WTC11 (cell line): ENCODE results near the gene CNOT3. TPM values are rescaled to one million over a fixed set of nuclear protein-coding genes. Genes with fewer than 3 reads are reported as not detected.
"Not testable (repeated sequence)": the region's sequence is repeated elsewhere in the genome, so short reads cannot be mapped to it uniquely, and the experiment has no call there.

Experiments
- ATAC-seq: fragments of 200-7000 bp; cut with Tn5 transposase; 2 replicates; pipeline ENCODE4 v1.10.0; 2021; ENCODE audit warnings: mild to moderate bottlenecking, moderate library complexity
- CTCF ChIA-PET: fragments of 300-600 bp; sonication (Branson Sonifier 250); formaldehyde crosslinking; loops from one replicate; lab custom pipeline; 2021; ENCODE audit warnings: antibody characterized with exemption; lab: Charles Lee
- POLR2A ChIA-PET: fragments of 350-600 bp; sonication (Branson Sonifier 250); formaldehyde crosslinking; loops from one replicate; lab custom pipeline; 2021; ENCODE audit warnings: antibody characterized with exemption; lab: Charles Lee
- DNase-seq: peaks from one replicate; pipeline ENCODE4 v3.0.0; 2021; ENCODE audit warnings: low spot score
- H3K27ac Mint-ChIP-seq: 2 replicates; pipeline ENCODE4 v1.8.0; 2021; ENCODE audit warnings: mixed read lengths
- H3K27me3 Mint-ChIP-seq: 2 replicates; pipeline ENCODE4 v1.8.0; 2021; ENCODE audit warnings: low read depth, mild to moderate bottlenecking, moderate library complexity, mixed read lengths
- H3K36me3 Mint-ChIP-seq: 2 replicates; pipeline ENCODE4 v1.8.0; 2021; ENCODE audit warnings: mixed read lengths
- H3K4me1 Mint-ChIP-seq: 2 replicates; pipeline ENCODE4 v1.8.0; 2022; ENCODE audit warnings: mixed read lengths
- H3K4me3 Mint-ChIP-seq: 2 replicates; pipeline ENCODE4 v1.8.0; 2021; ENCODE audit warnings: mild to moderate bottlenecking, moderate library complexity, mixed read lengths
- H3K9me3 Mint-ChIP-seq: 2 replicates; pipeline ENCODE4 v1.8.0; 2021; ENCODE audit warnings: mixed read lengths
- ATF3 ChIP-seq: sonication (generic); formaldehyde crosslinking; conservative IDR thresholded peaks from 2 replicates; pipeline ENCODE4 v1.8.1; 2022; ENCODE audit warnings: mild to moderate bottlenecking, missing genetic modification reagents
- EMX1 ChIP-seq: fragments of 250-450 bp; sonication (Bioruptor Pico); IDR thresholded peaks from 2 replicates; pipeline ENCODE4 v1.8.0; 2021; ENCODE audit warnings: mild to moderate bottlenecking
- ESRRA ChIP-seq: sonication (generic); formaldehyde crosslinking; IDR thresholded peaks from 2 replicates; pipeline ENCODE4 v1.8.1; 2022; ENCODE audit warnings: mild to moderate bottlenecking, missing genetic modification reagents, borderline replicate concordance
- FOXJ3 ChIP-seq: sonication (generic); formaldehyde crosslinking; IDR thresholded peaks from 2 replicates; pipeline ENCODE4 v1.9.0; 2021; ENCODE audit warnings: missing genetic modification reagents, mild to moderate bottlenecking, borderline replicate concordance
- GTF2I ChIP-seq: fragments of 250-450 bp; sonication (Bioruptor Pico); conservative IDR thresholded peaks from 2 replicates; pipeline ENCODE4 v1.4.0; 2021; ENCODE audit warnings: mild to moderate bottlenecking
- RELA ChIP-seq: sonication (generic); formaldehyde crosslinking; IDR thresholded peaks from 2 replicates; pipeline ENCODE4 v1.8.1; 2022; ENCODE audit warnings: missing genetic modification reagents, mild to moderate bottlenecking, borderline replicate concordance
- SMAD3 ChIP-seq: sonication (generic); formaldehyde crosslinking; IDR thresholded peaks from 2 replicates; pipeline ENCODE4 v1.8.0; 2022; ENCODE audit warnings: missing genetic modification reagents, mild to moderate bottlenecking, borderline replicate concordance
- SOX15 ChIP-seq: fragments of 250-450 bp; sonication (Bioruptor Pico); IDR thresholded peaks from 2 replicates; pipeline ENCODE4 v1.9.0; 2021; ENCODE audit warnings: mild to moderate bottlenecking
- TEAD4 ChIP-seq: sonication (generic); formaldehyde crosslinking; IDR thresholded peaks from 2 replicates; pipeline ENCODE4 v1.8.0; 2022; ENCODE audit warnings: mild to moderate bottlenecking, missing genetic modification reagents
- TP53 ChIP-seq: sonication (generic); formaldehyde crosslinking; IDR thresholded peaks from 2 replicates; pipeline ENCODE4 v1.8.1; 2023; ENCODE audit warnings: mild to moderate bottlenecking, missing genetic modification reagents
- ZBTB21 ChIP-seq: sonication (generic); formaldehyde crosslinking; IDR thresholded peaks from 2 replicates; pipeline ENCODE4 v1.8.1; 2023; ENCODE audit warnings: mild to moderate bottlenecking, missing genetic modification reagents, borderline replicate concordance
- ZNF263 ChIP-seq: sonication (generic); formaldehyde crosslinking; IDR thresholded peaks from 2 replicates; pipeline ENCODE4 v1.8.1; 2022; ENCODE audit warnings: low read depth, mild to moderate bottlenecking, moderate library complexity, missing genetic modification reagents
- ZNF317 ChIP-seq: sonication (generic); formaldehyde crosslinking; IDR thresholded peaks from 2 replicates; pipeline ENCODE4 v1.8.1; 2023; ENCODE audit warnings: low read depth, mild to moderate bottlenecking, moderate library complexity, missing genetic modification reagents, borderline replicate concordance
- ZNF423 ChIP-seq: fragments of 250-450 bp; sonication (Bioruptor Pico); IDR thresholded peaks from 2 replicates; pipeline ENCODE4 v2.1.2; 2022; ENCODE audit warnings: mild to moderate bottlenecking, moderate library complexity
- total RNA-seq: library from RNA; stranded (reverse); gene quantifications from 3 replicates; pipeline ENCODE4 v1.2.3, GENCODE V29; 2021
- TF ChIP-seq, protein P1 (sequence below): sonication (generic); formaldehyde crosslinking; IDR thresholded peaks from 2 replicates; pipeline ENCODE4 v1.8.1; 2023; ENCODE audit warnings: mild to moderate bottlenecking, missing genetic modification reagents
- TF ChIP-seq, protein P2 (sequence below): fragments of 250-450 bp; sonication (Bioruptor Pico); IDR thresholded peaks from 2 replicates; pipeline ENCODE4 v1.9.0; 2021; ENCODE audit warnings: mild to moderate bottlenecking
- TF ChIP-seq, protein P3 (sequence below): fragments of 250-450 bp; sonication (Bioruptor Pico); conservative IDR thresholded peaks from 2 replicates; pipeline ENCODE4 v1.9.0; 2021; ENCODE audit warnings: mild to moderate bottlenecking
- TF ChIP-seq, protein P4 (sequence below): sonication (generic); formaldehyde crosslinking; IDR thresholded peaks from 2 replicates; pipeline ENCODE4 v1.8.1; 2023; ENCODE audit warnings: mild to moderate bottlenecking, missing genetic modification reagents, moderate library complexity
- TF ChIP-seq, protein P5 (sequence below): sonication (generic); formaldehyde crosslinking; IDR thresholded peaks from 2 replicates; pipeline ENCODE4 v1.8.0; 2022; ENCODE audit warnings: missing genetic modification reagents

Gene CNOT3
- total RNA-seq, 1 experiment from 2014 or later = 93.3 TPM

GRCh38 chr19:54171736-54172431, 34.3 kb downstream of the CNOT3 start:
- CTCF ChIA-PET = interaction anchor here (0.8 to 2.4 kb wide), 7 partner anchors 7 to 94 kb away, joined by 3 to 31 read pairs (median 8); partner anchors contain the start of genes MBOAT7 and TSEN34

GRCh38 chr19:54172471-54173358, 35.2 kb downstream of the CNOT3 start, which contains the start of gene TMC4:
TMC4 (minus strand) TSS chr19:54173160; CDS start chr19:54173117, 43 bp downstream.
- ChIA-PET POLR2A (interaction anchor here (0.8 to 1.6 kb wide), 6 partner anchors 8 to 77 kb away, joined by 3 to 9 read pairs (median 4); partner anchors contain the start of genes MBOAT7, PRPF31, TFPT and TSEN34), CTCF (interaction anchor here (0.6 to 2.2 kb wide), 18 partner anchors 8 to 453 kb away, joined by 3 to 31 read pairs (median 4); partner anchors contain the start of genes CNOT3, LILRA6, MBOAT7 and PRPF31)
- ATAC-seq (peak; percentile 90), DNase-seq (peak; percentile 88)
- H3K4me3 Mint-ChIP-seq = peak within 1 kb of the TSS; percentile 82
- H3K9me3 Mint-ChIP-seq = no peaks in the 10 kb centered on the region
- peaks cover 13% of the 10 kb centered on the region for H3K4me1 Mint-ChIP-seq
- no peaks in the 10 kb centered on the region for H3K27me3 Mint-ChIP-seq
- H3K27ac Mint-ChIP-seq = peak within 1 kb of the TSS; percentile 89
- H3K36me3 Mint-ChIP-seq = 0 out of 2 replicates have a peak, but pooled peaks cover 7% of the 10 kb centered on the region
- TF ChIP-seq SMAD3 (CRISPR knock-in tag) (no peak), GTF2I (CRISPR knock-in tag) (no peak), ZNF423 (CRISPR knock-in tag) (peak; percentile 86), ESRRA (CRISPR knock-in tag) (no peak), TEAD4 (CRISPR knock-in tag) (no peak), FOXJ3 (CRISPR knock-in tag) (no peak), ZNF263 (no peak), EMX1 (peak; percentile 50; the same call in 1 of the 2 replicates), ZNF317 (0 out of 2 replicates have a peak, but pooled peaks have one; percentile 32), SOX15 (CRISPR knock-in tag) (no peak), RELA (CRISPR knock-in tag) (no peak), TP53 (CRISPR knock-in tag) (no peak), ZBTB21 (CRISPR knock-in tag) (peak; percentile 52; the same call in 1 of the 2 replicates), ATF3 (CRISPR knock-in tag) (no peak)
- TF ChIP-seq, protein P1, sequence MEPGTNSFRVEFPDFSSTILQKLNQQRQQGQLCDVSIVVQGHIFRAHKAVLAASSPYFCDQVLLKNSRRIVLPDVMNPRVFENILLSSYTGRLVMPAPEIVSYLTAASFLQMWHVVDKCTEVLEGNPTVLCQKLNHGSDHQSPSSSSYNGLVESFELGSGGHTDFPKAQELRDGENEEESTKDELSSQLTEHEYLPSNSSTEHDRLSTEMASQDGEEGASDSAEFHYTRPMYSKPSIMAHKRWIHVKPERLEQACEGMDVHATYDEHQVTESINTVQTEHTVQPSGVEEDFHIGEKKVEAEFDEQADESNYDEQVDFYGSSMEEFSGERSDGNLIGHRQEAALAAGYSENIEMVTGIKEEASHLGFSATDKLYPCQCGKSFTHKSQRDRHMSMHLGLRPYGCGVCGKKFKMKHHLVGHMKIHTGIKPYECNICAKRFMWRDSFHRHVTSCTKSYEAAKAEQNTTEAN (CRISPR knock-in tag) = no peak
- TF ChIP-seq, protein P2, sequence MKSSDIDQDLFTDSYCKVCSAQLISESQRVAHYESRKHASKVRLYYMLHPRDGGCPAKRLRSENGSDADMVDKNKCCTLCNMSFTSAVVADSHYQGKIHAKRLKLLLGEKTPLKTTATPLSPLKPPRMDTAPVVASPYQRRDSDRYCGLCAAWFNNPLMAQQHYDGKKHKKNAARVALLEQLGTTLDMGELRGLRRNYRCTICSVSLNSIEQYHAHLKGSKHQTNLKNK (CRISPR knock-in tag) = 0 out of 2 replicates have a peak, but pooled peaks have one; percentile 40
- TF ChIP-seq, protein P3, sequence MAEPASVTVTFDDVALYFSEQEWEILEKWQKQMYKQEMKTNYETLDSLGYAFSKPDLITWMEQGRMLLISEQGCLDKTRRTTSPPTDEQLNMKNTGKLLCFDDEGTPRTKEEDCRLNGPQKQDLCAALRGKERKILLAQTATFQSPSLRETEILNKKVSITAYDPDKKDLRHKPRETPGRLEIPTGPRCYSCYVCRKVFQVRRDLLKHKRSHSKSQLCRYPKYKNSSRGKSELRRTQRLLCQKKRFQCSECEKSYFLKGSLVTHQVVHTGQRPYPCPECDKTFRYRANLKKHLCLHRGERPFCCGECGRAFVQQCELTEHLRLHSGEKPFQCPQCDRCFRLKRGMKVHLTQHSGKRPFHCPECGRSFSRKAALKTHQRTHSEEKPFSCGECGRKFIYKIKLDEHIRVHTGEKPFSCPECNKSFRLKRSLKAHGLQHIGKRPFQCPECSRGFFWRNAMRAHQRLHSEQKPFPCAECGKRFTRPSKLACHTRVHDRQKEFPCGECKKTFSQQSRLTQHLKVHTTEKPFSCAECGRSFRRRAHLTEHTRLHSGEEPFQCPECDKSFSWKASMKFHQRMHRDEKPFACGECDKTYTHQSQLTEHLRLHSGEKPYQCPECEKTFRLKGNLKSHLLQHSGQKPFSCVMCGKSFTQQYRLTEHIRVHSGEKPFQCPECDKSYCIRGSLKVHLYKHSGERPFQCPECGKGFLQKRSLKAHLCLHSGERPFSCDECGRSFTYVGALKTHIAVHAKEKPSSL (CRISPR knock-in tag) = no peak
- TF ChIP-seq, protein P4, sequence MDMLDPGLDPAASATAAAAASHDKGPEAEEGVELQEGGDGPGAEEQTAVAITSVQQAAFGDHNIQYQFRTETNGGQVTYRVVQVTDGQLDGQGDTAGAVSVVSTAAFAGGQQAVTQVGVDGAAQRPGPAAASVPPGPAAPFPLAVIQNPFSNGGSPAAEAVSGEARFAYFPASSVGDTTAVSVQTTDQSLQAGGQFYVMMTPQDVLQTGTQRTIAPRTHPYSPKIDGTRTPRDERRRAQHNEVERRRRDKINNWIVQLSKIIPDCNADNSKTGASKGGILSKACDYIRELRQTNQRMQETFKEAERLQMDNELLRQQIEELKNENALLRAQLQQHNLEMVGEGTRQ (CRISPR knock-in tag) = peak; percentile 52; the same call in 1 of the 2 replicates

More at GRCh38 chr19:54171736-54172431, 34.3 kb downstream of the CNOT3 start:
- H3K4me1 Mint-ChIP-seq = peaks cover 13% of the 10 kb centered on the region
- not testable (repeated sequence) for H3K4me3 Mint-ChIP-seq, DNase-seq
- TF ChIP-seq, protein P5, sequence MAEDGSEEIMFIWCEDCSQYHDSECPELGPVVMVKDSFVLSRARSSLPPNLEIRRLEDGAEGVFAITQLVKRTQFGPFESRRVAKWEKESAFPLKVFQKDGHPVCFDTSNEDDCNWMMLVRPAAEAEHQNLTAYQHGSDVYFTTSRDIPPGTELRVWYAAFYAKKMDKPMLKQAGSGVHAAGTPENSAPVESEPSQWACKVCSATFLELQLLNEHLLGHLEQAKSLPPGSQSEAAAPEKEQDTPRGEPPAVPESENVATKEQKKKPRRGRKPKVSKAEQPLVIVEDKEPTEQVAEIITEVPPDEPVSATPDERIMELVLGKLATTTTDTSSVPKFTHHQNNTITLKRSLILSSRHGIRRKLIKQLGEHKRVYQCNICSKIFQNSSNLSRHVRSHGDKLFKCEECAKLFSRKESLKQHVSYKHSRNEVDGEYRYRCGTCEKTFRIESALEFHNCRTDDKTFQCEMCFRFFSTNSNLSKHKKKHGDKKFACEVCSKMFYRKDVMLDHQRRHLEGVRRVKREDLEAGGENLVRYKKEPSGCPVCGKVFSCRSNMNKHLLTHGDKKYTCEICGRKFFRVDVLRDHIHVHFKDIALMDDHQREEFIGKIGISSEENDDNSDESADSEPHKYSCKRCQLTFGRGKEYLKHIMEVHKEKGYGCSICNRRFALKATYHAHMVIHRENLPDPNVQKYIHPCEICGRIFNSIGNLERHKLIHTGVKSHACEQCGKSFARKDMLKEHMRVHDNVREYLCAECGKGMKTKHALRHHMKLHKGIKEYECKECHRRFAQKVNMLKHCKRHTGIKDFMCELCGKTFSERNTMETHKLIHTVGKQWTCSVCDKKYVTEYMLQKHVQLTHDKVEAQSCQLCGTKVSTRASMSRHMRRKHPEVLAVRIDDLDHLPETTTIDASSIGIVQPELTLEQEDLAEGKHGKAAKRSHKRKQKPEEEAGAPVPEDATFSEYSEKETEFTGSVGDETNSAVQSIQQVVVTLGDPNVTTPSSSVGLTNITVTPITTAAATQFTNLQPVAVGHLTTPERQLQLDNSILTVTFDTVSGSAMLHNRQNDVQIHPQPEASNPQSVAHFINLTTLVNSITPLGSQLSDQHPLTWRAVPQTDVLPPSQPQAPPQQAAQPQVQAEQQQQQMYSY (CRISPR knock-in tag) = 0 out of 2 replicates have a peak, but pooled peaks have one; percentile 22
- TF ChIP-seq, all 79 proteins: peak for 1; not testable (repeated sequence) for 78
- not testable (repeated sequence) for H3K36me3 Mint-ChIP-seq, H3K27me3 Mint-ChIP-seq, H3K9me3 Mint-ChIP-seq, H3K27ac Mint-ChIP-seq, ATAC-seq
- POLR2A ChIA-PET = interaction anchor here (1.5 kb wide), 1 partner anchor 18 kb away, joined by 5 read pairs; the partner anchor contains the start of gene MBOAT7
